Measurements from ENCODE around the gene LPAR1. TPM values are rescaled to one million over a fixed set of nuclear protein-coding genes. Genes with fewer than 3 reads are reported as not detected.

Gene LPAR1
- total RNA-seq, 1 donor from 2014 or later: 61.3 TPM

DNA sequence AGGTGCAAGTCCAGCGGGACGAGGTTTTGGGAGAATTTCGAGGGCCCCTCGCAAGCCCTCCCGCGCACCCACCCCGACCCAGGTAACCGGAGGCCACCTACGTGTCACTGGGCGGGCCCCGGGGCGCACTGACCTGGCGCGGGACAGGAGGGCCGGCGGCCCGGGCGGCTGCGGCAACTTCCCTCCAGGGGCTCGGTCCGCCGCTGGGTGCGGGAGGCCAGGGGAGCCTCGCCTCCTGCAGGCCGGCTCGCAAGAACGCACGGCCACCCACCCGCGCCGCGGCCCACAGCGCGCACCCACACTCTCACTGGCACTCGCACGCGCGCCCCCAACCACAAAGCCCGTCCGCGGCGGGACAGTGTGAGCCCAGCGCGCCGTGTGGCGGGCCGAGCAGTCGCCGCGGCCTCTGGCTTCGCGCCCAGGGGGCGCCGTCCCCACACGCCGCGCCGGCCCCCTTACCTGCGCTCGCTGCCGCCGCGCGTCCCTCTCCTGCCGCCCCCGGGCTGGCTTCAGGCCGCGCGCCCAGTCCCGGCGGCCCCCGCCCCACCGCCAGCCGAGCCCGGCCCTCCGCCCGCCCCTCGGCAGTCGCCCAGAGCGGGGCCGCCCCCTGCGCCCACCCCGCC, 451 bp downstream of the LPAR1 start:
- DNase-seq (ENCODE audit: low read depth): peak; percentile 59

DNA sequence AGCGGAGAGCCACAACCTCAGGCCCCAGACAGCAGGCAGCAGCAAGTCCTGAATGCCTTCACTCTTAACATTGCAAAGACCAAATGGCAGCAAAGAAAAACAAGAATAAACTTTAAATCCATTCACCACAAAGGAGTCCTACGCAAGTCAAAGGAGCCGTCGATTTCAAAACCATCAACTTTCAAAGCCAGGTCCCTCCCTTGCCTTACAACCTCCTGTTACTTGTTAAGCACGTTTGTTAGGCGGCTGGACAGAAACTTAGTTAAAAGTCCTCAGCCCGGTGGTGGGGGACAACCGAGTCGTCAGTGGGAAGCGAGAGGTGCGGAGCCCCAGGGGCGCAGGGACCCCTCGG, 938 bp downstream of the LPAR1 start:
- DNase-seq (ENCODE audit: low read depth): peak; percentile 50

DNA sequence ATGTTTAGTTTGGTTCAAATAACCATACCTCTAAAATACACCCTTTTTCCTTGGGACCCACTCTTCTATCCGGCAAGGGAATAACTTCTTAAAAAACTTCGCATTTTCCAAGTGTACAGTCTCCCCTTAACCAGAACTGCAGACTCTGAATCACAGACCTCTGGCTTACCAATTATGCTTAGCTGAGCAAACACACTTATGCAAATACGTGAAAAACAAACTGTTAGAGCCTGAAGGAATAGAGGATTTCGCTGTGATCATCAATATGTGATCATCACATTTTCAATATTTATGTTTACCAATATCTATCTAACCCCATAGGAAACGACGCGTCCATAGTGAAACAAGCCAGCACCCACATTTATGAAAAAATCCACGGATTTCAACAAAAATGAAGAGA, 1.3 kb downstream of the LPAR1 start:
- DNase-seq (ENCODE audit: low read depth): no peak

GRCh38 chr9:111036429-111036789, 1.9 kb downstream of the LPAR1 start:
- DNase-seq (ENCODE audit: low read depth): peak; percentile 71

- DNase-seq (ENCODE audit: low read depth): no peak
Measured at GRCh38 chr9:111035543-111036428, 2.5 kb downstream of the LPAR1 start.

DNA sequence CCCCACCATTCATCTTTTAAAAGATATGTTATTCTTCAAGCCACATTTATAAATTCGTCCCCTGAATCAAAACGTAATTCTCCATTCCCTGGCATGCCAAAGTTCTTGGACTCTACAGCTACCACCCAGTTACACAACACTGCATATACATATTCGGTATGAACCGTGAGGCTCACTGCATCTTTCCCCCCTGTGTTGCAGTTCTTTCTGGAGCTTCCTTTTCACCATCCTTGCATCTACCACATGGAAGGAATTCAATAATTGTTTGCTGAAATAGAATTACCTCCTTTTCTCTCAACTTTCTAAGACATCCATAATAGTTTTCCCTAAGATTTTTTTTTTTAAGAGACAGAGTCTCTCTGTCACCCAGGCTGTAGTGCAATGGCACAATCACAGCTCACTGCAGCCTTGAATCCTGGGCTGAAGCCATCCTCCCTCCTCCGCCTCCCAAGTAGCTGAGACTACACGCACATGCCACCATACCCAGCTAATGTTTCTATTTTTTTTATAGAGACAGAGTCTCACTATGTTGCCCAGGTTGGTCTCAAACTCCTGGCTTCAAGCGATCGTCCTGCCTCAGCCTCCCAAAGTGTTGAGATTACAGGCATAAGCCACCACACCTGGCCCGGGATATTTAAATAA, 3.3 kb downstream of the LPAR1 start:
- no peak for DNase-seq (ENCODE audit: low read depth)

DNA sequence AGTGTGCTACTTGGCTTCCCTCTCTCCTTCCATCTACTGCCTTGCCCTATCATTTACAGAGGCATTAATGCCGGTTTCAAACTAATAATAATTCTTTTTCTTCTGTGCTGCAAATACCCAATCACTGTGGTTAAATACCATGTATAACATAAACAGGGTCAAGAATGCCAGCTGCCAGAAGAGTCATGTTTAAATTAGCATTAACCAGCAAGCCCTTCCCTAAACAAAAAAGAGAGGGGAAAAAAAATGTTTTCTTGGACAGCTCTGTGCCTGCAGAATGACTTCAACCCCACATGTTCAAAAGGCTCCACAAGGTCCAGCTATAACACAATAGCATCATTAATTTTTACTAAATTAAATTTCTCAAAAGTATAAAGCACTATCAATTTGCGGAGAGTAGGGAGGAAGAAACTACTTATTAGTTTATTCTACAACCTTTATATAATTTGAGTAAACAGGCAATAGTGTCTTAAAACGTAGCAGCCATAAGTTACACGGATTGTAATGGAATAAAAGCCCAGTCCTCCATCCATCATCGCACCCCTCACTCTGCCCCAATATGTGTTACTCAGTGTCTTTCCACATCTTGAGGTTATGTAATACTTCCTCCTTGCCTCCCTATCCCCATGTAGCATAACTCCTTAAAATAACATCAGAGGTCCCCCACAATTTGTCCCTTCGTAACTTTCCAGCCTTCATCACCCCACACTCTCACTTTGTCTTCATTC, 3.9 kb downstream of the LPAR1 start:
- no peak for DNase-seq (ENCODE audit: low read depth)

DNA sequence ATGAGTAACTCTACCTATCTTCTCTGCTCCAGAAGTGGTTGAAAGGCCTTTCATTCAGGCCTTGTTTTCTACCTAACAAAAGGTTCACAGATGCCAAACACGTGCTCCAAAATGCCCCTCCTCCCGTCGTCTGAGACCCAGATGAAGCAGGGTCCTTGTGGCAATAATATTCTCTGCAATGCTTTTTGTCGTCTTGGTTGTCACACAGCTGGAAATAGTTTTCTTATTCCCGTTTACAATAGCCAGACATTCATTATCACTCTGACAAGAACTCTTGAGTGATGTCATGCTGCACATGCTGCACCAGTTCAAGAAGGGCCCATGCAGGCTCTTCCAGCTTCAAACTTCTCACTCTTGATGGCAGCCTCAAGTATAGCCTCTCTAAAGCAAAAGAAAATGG, 7.8 kb downstream of the LPAR1 start:
- DNase-seq (ENCODE audit: low read depth): no peak

DNA sequence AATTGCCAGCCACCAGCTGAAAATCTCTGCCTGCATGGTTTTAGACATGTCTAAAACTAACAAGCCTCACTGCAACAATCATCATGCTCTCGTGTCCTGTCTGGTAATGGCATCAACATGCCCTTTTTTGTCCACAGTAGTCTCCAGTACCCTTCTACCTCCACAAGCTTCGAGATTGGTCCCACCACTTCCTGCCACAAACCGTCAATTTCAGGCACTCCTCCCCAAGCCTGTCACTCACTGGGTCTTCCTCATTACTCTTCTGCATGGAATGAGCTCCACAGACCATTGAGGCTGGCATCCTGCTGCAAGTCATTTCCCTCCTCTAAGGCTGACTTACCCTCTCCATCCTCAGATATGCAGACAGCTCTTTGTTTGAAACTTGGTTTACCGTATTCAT, 9.0 kb downstream of the LPAR1 start:
- no peak for DNase-seq (ENCODE audit: low read depth)

DNA sequence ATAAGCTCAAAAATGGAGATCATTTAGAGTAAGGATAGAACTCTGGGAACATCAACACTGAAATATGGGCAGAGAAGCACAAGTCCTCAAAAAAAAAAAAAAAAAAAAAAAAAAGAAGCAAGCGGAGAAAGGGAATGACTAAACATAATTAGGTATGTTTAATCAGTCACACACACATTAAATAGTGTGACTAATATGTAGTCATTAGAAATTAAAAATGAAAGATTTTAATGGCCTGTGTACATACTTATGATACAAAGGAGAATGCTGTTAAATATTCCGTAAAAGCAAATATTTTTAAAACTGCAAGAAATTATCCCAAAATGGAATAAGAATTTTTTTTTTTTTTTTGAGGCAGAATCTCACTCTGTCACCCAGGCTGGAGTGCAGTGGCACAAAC, 10.5 kb downstream of the LPAR1 start:
- no peak for DNase-seq (ENCODE audit: low read depth)

GRCh38 chr9:111023128-111023527, 15.1 kb downstream of the LPAR1 start:
- peak; percentile 66 for DNase-seq (ENCODE audit: low read depth)

- no peak for DNase-seq (ENCODE audit: low read depth)
Measured at GRCh38 chr9:111020594-111020993, 17.7 kb downstream of the LPAR1 start.

DNA sequence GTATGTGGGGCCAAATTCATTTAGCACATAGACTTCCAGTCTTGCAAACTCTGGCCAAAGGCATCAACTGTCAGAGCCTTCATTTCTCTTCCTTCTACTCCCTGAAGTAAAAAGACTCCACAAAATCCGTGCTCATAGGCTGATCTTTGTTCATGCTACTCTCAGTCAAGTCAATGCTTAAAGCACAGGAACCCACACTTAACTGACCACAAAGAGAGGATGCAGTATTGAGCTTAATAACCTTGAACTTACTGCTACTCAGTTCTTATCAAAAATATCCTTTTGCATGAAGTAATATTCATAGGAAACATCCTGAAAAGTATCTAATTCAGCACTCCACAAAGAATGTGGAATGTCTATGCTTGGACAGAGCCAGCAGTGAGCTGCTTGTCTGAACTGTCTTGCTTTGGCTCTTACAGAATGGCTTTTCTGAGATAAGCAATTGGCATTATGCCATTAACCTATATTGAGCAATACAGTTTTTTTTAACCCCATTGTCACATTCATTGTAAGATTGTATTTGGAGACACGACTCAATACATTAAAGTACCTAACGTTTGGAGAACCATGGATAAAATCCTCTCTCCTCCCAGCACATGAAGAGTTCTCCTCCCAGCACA, 21.7 kb downstream of the LPAR1 start:
- no peak for DNase-seq (ENCODE audit: low read depth)

GRCh38 chr9:111016016-111016415, 22.3 kb downstream of the LPAR1 start:
- DNase-seq (ENCODE audit: low read depth): no peak

DNA sequence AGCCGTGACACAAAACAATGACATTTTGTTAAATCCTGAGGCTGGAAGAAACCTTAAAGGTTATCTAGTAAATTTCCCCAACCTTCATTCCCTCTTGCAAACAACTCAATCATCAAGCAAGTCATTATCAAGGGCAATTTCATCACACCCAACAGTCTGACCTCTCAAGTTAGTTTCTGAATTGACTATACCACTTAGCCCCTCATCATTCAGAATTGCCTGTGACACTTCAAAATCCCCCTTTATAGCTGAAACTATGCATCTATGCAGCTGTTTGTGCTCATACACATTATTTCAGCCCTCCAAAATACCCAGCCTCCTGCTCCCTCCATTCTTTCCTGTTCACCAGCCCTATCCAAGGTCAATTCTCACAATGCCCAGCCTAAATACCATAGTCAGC, 24.6 kb downstream of the LPAR1 start:
- DNase-seq (ENCODE audit: low read depth): no peak

- DNase-seq (ENCODE audit: low read depth): no peak
Measured at GRCh38 chr9:111013250-111013649, 25.0 kb downstream of the LPAR1 start.

DNA sequence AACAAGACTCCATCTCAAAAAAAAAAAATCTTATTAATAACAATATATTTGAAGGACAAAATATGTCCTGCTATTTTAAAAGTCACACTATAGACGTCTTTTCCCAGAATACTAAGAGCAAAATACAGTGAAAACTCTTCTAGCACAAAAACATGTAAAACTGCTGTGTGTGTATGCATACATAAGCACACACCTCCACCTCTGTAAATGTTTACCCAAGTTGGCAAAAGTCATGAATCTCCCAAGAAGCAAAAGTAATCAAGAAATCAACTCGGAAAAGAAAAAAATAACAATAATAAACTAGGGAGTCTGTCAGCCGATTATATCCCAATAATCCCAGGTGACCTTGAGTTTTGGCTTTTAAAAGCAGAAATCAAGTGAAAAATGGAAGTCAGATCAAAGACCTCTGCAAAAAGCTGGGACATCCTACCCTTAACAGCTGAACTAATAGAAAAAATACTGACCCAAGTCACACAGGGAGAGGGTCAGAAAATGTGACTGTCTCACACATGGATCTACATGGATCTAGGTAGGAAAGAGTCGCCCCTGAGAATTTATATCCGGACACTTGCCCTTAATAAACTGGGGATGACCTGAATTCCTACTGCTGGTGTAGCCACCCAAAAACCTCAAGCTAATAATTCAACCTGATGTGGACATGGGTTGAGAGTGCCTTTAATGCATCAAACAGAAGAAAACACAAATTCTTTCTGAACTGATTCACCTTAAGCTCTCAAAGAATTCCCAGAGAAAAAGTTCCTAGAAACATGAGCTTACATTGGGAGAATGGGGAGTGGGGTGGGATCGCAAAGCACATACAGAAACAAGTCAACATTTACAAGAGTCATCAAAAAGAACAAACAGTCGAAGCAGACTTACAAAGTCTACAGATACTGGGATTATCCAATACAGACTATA, 29.9 kb downstream of the LPAR1 start:
- no peak for DNase-seq (ENCODE audit: low read depth)

DNA sequence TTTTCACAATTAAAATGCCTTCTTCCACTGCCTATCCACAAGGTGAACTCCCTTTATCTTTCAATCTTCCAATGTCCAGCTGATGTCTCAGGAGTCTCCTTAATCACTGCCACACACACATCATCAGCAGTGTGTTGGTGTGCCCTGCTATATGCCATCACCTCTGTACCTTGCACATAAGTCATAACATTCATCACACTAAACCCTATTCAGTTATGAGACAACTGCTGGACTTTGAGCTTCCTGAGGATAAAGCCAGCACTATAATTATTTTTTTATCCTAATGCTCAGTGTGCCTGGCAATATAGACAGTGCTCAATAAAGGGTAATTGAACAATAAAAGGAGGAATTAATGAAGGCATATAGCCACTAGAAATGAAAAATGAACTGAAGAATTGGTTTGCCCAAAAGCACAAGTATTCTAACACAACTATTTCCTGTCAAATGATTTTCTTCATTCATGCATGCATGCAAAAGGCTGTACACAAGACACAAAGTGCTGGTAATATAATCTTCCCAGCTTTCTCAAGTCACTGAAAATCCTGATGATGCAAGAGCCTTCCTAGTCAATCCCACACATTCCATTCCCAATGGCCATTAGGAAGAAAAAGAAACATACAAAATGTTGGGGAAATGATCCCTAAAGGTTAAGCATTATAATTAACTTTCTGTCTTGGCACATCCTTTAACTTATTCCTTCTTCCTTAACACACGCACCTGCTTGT, 32.4 kb downstream of the LPAR1 start:
- peak; percentile 51 for DNase-seq (ENCODE audit: low read depth)

DNA sequence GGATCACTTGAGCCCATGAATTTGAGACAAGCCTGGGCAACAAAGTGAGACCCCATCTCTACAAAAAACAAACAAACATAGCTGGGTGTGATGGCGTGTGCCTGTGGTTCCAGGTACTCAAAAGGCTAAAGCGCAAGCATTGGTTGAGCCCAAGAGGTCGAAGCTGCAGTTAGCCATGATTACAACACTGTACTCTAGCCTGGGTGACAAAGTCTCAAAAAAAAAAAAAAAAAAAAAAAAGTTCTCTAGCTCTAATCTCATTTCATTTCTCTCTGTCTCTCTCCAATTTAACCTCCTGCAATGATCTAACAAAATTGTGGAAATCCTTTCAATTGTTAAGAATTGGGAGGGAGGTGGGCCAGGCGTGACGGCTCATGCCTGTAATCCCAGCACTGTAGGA, 33.3 kb downstream of the LPAR1 start:
- no peak for DNase-seq (ENCODE audit: low read depth)

- DNase-seq (ENCODE audit: low read depth): no peak
Measured at GRCh38 chr9:111003182-111003581, 35.1 kb downstream of the LPAR1 start.

All from myocyte (in vitro differentiated cells).